ENCODE measurements around the gene TDRD10.

DNA sequence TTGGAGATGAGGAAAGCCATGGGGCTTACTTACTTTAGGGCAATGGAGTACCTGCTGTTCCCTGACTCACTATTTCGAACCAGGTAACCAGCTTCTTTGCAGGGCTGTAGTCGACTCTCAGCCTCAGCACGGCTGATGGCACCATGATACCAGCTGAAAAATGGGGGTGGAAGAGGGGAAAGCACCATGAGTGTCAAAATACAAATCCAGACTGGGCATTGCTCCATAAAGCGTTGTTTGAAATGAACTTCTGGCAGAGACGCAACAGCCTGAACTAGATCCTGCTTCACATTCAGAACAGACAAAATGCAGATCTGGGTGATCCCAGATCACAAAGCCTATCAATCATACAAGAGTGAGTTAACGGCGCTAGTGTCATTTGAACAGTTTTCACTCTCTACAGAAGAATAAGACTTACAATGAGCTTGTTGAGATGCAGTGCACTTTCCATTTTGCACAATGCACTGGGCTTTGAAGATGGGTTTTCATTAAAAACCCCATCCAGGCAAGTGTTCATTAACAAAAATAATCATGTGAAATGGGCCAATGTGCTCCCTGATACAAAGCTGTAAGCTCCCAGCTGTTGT lies 16.0 kb upstream of the TDRD10 start:
- TF ChIP-seq RARB (CRISPR knock-in tag; IDR thresholded peaks at IDR 0.05) (no peak), SNAI2 (CRISPR knock-in tag; IDR thresholded peaks at IDR 0.05) (no peak), BACH2 (CRISPR knock-in tag; IDR thresholded peaks at IDR 0.05; ENCODE audit: borderline replicate concordance) (no peak), PPARA (CRISPR knock-in tag; IDR thresholded peaks at IDR 0.05; ENCODE audit: borderline replicate concordance) (no peak), ZFP3 (CRISPR knock-in tag; IDR thresholded peaks at IDR 0.05) (no peak)
- TF ChIP-seq, protein P1, sequence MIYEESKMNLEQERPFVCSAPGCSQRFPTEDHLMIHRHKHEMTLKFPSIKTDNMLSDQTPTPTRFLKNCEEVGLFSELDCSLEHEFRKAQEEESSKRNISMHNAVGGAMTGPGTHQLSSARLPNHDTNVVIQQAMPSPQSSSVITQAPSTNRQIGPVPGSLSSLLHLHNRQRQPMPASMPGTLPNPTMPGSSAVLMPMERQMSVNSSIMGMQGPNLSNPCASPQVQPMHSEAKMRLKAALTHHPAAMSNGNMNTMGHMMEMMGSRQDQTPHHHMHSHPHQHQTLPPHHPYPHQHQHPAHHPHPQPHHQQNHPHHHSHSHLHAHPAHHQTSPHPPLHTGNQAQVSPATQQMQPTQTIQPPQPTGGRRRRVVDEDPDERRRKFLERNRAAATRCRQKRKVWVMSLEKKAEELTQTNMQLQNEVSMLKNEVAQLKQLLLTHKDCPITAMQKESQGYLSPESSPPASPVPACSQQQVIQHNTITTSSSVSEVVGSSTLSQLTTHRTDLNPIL (CRISPR knock-in tag; IDR thresholded peaks at IDR 0.05; ENCODE audit: low read depth), result no peak

Data from SK-N-SH treated with all-trans-retinoic acid at 6 μM for 48 hours (cell line).